Measurements from ENCODE around the gene SH3PXD2A. TPM values are rescaled to one million over a fixed set of nuclear protein-coding genes. Genes with fewer than 3 reads are reported as not detected.

Gene SH3PXD2A
- total RNA-seq, 1 experiment from 2014 or later = 4.5 TPM

DNA sequence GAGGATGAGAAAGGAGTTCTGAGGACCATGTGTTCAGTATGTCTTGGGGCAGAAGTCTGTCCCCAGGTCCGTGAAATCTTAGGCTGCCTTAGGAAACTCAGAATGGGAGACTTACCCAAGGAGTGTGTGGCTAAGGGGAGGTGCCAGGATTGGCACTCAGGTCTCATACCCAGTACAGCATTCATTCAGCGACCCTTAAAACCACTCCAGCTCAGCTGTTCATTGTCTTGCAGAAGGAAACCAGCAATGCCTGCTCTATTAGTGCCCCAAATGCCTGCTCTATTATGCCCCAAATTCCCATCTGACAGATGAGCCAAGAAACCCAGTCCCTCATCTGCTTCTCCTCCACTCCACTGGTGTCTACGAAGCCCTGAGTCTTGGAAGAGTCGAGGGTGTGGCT lies 214.1 kb downstream of the SH3PXD2A start:
- no peak overlapping the region for H3K4ac ChIP-seq (ENCODE audit: low read depth, low read length)
- H3K4me1 ChIP-seq (ENCODE audit: insufficient read depth, low read length) = peaks cover 17% of the 10 kb centered on the region; the same call in 1 of the 2 replicates
- H4K8ac ChIP-seq (replicated peaks; ENCODE audit: insufficient read length, low read depth, low read length) = no peak overlapping the region
- no peak overlapping the region for H2BK15ac ChIP-seq (ENCODE audit: low read depth, low read length)
- no peak overlapping the region for H3K27ac ChIP-seq (ENCODE audit: insufficient read length, low read depth, low read length)
- no peaks in the 10 kb centered on the region for H4K20me1 ChIP-seq (ENCODE audit: control insufficient read depth, insufficient read depth, insufficient read length)
- H3K23me2 ChIP-seq (ENCODE audit: insufficient read length, low read depth, low read length, poor library complexity, severe bottlenecking) = no peaks in the 10 kb centered on the region
- no peak overlapping the region for H2AK5ac ChIP-seq (ENCODE audit: insufficient read length, low read length)
- H3K27ac Mint-ChIP-seq = no peak overlapping the region; a peak in 1 of 7 replicates
- no peak for DNase-seq
- H3K14ac ChIP-seq (ENCODE audit: insufficient read depth, low read length) = no peak overlapping the region; the same call in 1 of the 2 replicates
- H2AFZ ChIP-seq (ENCODE audit: low read length) = no peak overlapping the region
- no peaks in the 10 kb centered on the region; the same call in 1 of the 2 replicates for H3K27me3 Mint-ChIP-seq (ENCODE audit: low read depth)
- no peak overlapping the region for H2BK12ac ChIP-seq (ENCODE audit: insufficient read length, low read depth, low read length)
- H3K4me1 Mint-ChIP-seq = peaks cover 46 to 50% of the 10 kb centered on the region in 2 experiments
- H4K5ac ChIP-seq (ENCODE audit: insufficient read length, low read depth, low read length) = no peak overlapping the region
- H3K79me1 ChIP-seq (ENCODE audit: insufficient read depth, low read depth, low read length, poor library complexity, severe bottlenecking) = no peaks in the 10 kb centered on the region
- H3K36me3 Mint-ChIP-seq (ENCODE audit: insufficient read depth in 1 of 3, low read depth in 3 of 3) = peaks cover 0 to 5% (median 3%) of the 10 kb centered on the region in 3 experiments; a peak in 5 of 7 replicates
- no peaks in the 10 kb centered on the region for H3K27me3 ChIP-seq (ENCODE audit: insufficient read depth, low read length)
- no peaks in the 10 kb centered on the region for H3K9me3 ChIP-seq (ENCODE audit: control insufficient read depth, low read depth, low read length)
- H3K9ac ChIP-seq (ENCODE audit: extremely low read depth, insufficient read length, low read length) = no peak overlapping the region
- no peak overlapping the region for H3K4me2 ChIP-seq (ENCODE audit: insufficient read depth, insufficient read length, low read length)
- H3K23ac ChIP-seq (ENCODE audit: insufficient read length, low read depth, low read length) = no peak overlapping the region
- TF ChIP-seq, protein P1, sequence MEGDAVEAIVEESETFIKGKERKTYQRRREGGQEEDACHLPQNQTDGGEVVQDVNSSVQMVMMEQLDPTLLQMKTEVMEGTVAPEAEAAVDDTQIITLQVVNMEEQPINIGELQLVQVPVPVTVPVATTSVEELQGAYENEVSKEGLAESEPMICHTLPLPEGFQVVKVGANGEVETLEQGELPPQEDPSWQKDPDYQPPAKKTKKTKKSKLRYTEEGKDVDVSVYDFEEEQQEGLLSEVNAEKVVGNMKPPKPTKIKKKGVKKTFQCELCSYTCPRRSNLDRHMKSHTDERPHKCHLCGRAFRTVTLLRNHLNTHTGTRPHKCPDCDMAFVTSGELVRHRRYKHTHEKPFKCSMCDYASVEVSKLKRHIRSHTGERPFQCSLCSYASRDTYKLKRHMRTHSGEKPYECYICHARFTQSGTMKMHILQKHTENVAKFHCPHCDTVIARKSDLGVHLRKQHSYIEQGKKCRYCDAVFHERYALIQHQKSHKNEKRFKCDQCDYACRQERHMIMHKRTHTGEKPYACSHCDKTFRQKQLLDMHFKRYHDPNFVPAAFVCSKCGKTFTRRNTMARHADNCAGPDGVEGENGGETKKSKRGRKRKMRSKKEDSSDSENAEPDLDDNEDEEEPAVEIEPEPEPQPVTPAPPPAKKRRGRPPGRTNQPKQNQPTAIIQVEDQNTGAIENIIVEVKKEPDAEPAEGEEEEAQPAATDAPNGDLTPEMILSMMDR (conservative IDR thresholded peaks at IDR 0.05) = no peak
- no peak overlapping the region for H3K56ac ChIP-seq (ENCODE audit: insufficient read length, low read depth, low read length)
- no peak overlapping the region for H2BK5ac ChIP-seq (ENCODE audit: insufficient read length, low read length)
- H3K18ac ChIP-seq (ENCODE audit: insufficient read length, low read depth, low read length) = no peak overlapping the region
- H2BK20ac ChIP-seq (ENCODE audit: low read depth, low read length, poor library complexity, severe bottlenecking) = no peak overlapping the region
- no peak overlapping the region for H3K4me3 Mint-ChIP-seq
- no peaks in the 10 kb centered on the region for H3K79me2 ChIP-seq (ENCODE audit: insufficient read depth, low read length)
- no peak overlapping the region for H3T11ph ChIP-seq (ENCODE audit: low read length)
- H4K91ac ChIP-seq (ENCODE audit: insufficient read length, low read depth, low read length) = no peak overlapping the region
- WGBS (ENCODE audit: extremely low coverage, insufficient read length, low lambda C conversion rate) = no CpG with 5 or more reads among the region's 4 CpGs
- no peaks in the 10 kb centered on the region for H3K9me3 Mint-ChIP-seq
- no peak overlapping the region for H2BK120ac ChIP-seq (ENCODE audit: low read depth, low read length, poor library complexity, severe bottlenecking)

Measured in H9 (cell line).